Ascending aorta (tissue), 2 donors: ENCODE results near the gene TBC1D2. TPM values are rescaled to one million over a fixed set of nuclear protein-coding genes. Genes with fewer than 3 reads are reported as not detected.
A peak's percentile ranks its signal among the peaks of the same experiment; 100 is the strongest.

ENCODE experiments used
- DNase-seq, 2 donors: peaks; one replicate each; pipeline ENCODE4 v3.0.0-alpha.2; 2019; ENCODE audit warnings: low spot score in 2 of 2
- H3K27ac ChIP-seq, 2 donors: fragments of 200-600 bp; sonication (generic); one replicate each; pipeline ENCODE4 v1.5.1; 2016 to 2017; ENCODE audit warnings: mild to moderate bottlenecking in 1 of 2
- H3K27me3 ChIP-seq: fragments of 200-600 bp; sonication (generic); one replicate; pipeline ENCODE4 v1.5.1; 2017
- H3K36me3 ChIP-seq, 2 donors: fragments of 200-600 bp; sonication (generic); one replicate each; pipeline ENCODE4 v1.5.1; 2016
- H3K4me1 ChIP-seq, 2 donors: fragments of 200-600 bp; sonication (generic); one replicate each; pipeline ENCODE4 v1.5.1; 2016 to 2017; ENCODE audit warnings: mild to moderate bottlenecking in 1 of 2
- H3K4me3 ChIP-seq, 2 donors: fragments of 200-600 bp; sonication (generic); one replicate each; pipeline ENCODE4 v1.5.1; 2016 to 2017; ENCODE audit warnings: mild to moderate bottlenecking in 1 of 2
- H3K9me3 ChIP-seq, 2 donors: fragments of 200-600 bp; sonication (generic); one replicate each; pipeline ENCODE4 v1.5.1; 2016
- intact Hi-C: fragments of 100-400 bp; cut with DNase I; formaldehyde crosslinking; loops from one replicate; pipeline ENCODE4 v1.15.1; 2023
- total RNA-seq: library from RNA; depleted of rRNA; stranded (reverse); fragments of >200 nt; gene quantifications from one replicate; pipeline ENCODE4 v1.1.0, GENCODE V29; 2016
- TF ChIP-seq, protein P1 (sequence below), 3 experiments: fragments of 200-600 bp in 2 of 3; fragments of 450-650 bp in 1 of 3; sonication (generic) in 2 of 3; IDR thresholded peaks; one replicate each; pipeline ENCODE4 v1.5.1; 2016 to 2019; ENCODE audit warnings: antibody characterized with exemption in 3 of 3, mild to moderate bottlenecking in 1 of 3, moderate library complexity in 1 of 3

Gene TBC1D2
- total RNA-seq, 1 donor from 2014 or later: 32.5 TPM

DNA sequence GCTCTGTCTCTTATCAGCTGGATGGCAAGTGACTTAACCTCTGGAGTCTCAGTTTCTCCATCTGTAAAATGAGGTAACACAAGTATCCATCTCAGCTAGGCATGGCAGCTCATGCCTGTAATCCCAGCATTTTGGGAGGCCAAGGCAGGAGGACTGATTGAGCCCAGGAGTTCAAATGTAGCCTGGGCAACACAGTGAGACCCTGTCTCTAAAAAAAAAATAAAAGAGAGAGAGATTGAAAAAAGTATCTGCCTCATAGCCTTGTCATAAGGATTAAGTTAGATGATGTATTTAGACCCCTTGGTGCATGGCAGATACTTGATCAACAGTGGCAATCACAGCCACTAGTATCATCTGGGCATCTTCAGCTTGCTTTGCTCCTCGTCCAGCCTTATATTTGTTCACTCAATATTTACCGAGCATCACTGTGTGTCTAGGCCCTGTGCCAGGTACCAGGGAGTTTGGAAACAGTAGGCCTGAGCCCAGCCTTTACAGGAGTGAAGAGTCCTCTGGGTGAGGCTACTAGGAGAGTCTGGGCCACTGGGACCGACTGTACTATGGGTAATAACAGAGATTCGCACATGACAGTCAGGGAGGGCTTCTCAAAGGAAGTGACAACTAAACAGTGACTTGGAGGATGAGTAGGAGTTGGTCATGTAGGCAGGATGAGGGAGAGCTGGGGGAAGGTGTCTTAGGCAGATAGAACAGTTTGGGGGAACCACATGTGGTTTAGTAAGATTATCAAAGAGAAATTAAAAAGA lies 97.2 kb downstream of the TBC1D2 start:
- intact Hi-C loops: no loop called here
- Histone ChIP-seq H3K27me3 (no peaks in the 10 kb centered on the region), H3K36me3 (peaks cover 0 to 5% of the 10 kb centered on the region in 2 donors), H3K4me1 (no peaks in the 10 kb centered on the region), H3K27ac (no peak overlapping the region), H3K4me3 (no peak overlapping the region), H3K9me3 (no peaks in the 10 kb centered on the region)
- no peak for DNase-seq
- TF ChIP-seq, protein P1, sequence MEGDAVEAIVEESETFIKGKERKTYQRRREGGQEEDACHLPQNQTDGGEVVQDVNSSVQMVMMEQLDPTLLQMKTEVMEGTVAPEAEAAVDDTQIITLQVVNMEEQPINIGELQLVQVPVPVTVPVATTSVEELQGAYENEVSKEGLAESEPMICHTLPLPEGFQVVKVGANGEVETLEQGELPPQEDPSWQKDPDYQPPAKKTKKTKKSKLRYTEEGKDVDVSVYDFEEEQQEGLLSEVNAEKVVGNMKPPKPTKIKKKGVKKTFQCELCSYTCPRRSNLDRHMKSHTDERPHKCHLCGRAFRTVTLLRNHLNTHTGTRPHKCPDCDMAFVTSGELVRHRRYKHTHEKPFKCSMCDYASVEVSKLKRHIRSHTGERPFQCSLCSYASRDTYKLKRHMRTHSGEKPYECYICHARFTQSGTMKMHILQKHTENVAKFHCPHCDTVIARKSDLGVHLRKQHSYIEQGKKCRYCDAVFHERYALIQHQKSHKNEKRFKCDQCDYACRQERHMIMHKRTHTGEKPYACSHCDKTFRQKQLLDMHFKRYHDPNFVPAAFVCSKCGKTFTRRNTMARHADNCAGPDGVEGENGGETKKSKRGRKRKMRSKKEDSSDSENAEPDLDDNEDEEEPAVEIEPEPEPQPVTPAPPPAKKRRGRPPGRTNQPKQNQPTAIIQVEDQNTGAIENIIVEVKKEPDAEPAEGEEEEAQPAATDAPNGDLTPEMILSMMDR (IDR thresholded peaks at IDR 0.05): no peak

- Histone ChIP-seq H3K4me3 (no peak overlapping the region), H3K4me1 (no peaks in the 10 kb centered on the region), H3K27me3 (no peaks in the 10 kb centered on the region), H3K27ac (no peak overlapping the region), H3K9me3 (no peaks in the 10 kb centered on the region), H3K36me3 (peaks cover 0 to 5% of the 10 kb centered on the region in 2 donors)
- TF ChIP-seq, protein P1 (IDR thresholded peaks at IDR 0.05): no peak
- intact Hi-C loops: no loop called here
- DNase-seq: no peak
Measured at GRCh38 chr9:98157372-98157771, 98.1 kb downstream of the TBC1D2 start.

DNA sequence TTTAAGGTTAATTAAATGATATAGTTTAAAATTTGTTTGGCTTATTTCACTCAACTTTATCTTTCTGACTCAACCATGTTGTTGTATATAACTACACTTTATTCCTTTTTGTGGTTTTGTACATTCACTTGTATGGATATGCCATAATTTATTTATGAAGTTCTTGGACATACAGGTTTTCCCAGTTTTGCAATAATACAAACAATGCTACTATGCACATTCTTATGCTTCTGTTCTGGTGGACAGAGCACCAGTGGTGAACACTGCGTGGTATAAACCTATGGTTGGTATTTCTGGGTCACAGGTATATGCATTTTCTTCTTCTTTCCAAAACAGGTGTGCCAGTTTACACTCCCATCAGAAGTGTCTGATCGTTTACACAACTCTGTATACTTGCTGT lies 100.8 kb downstream of the TBC1D2 start:
- peaks cover 0 to 5% of the 10 kb centered on the region in 2 donors for H3K36me3 ChIP-seq
- intact Hi-C loops: no loop called here
- no peak for DNase-seq

GRCh38 chr9:98152526-98152925 lies 102.9 kb downstream of the TBC1D2 start:
- intact Hi-C loops: no loop called here
- Histone ChIP-seq H3K9me3 (no peaks in the 10 kb centered on the region), H3K27ac (no peak overlapping the region), H3K4me3 (no peak overlapping the region), H3K27me3 (no peaks in the 10 kb centered on the region), H3K36me3 (peaks cover 0 to 5% of the 10 kb centered on the region in 2 donors), H3K4me1 (no peaks in the 10 kb centered on the region)
- DNase-seq: peak in 1 of 2 donors; percentile 7
- TF ChIP-seq, protein P1 (IDR thresholded peaks at IDR 0.05): no peak

More for the DNA sequence above, 100.8 kb downstream of the TBC1D2 start:
- Histone ChIP-seq H3K9me3 (no peaks in the 10 kb centered on the region), H3K4me1 (no peaks in the 10 kb centered on the region), H3K27me3 (no peaks in the 10 kb centered on the region), H3K4me3 (no peak overlapping the region), H3K27ac (no peak overlapping the region)
- TF ChIP-seq, protein P1 (IDR thresholded peaks at IDR 0.05): no peak

GRCh38 chr9:98150721-98151120 lies 104.7 kb downstream of the TBC1D2 start:
- H3K4me3 ChIP-seq: no peak overlapping the region
- H3K36me3 ChIP-seq: no peaks in the 10 kb centered on the region
- peak in 1 of 2 donors; percentile 24 for DNase-seq
- H3K27me3 ChIP-seq: no peaks in the 10 kb centered on the region
- intact Hi-C loops: no loop called here
- TF ChIP-seq, protein P1 (IDR thresholded peaks at IDR 0.05): no peak
- H3K9me3 ChIP-seq: no peaks in the 10 kb centered on the region
- no peaks in the 10 kb centered on the region for H3K4me1 ChIP-seq
- no peak overlapping the region for H3K27ac ChIP-seq
